GM20431 (cell line): ENCODE data around the gene FUT4.
"Not testable (repeated sequence)": the region's sequence is repeated elsewhere in the genome, so short reads cannot be mapped to it uniquely, and the experiment has no call there.

Source experiments
- in situ Hi-C: fragments of 300-500 bp; cut with MseI, MboI; formaldehyde crosslinking; loops from one replicate; pipeline ENCODE4 v1.15.0; 2020; ENCODE audit warnings: low sequenced_read_pairs; ENCODE audit not compliant: unreplicated experiment

The FUT4 gene

GRCh38 chr11:94560834-94561233 is 17.1 kb downstream of the FUT4 start:
- in situ Hi-C loops: no loop called here

DNA sequence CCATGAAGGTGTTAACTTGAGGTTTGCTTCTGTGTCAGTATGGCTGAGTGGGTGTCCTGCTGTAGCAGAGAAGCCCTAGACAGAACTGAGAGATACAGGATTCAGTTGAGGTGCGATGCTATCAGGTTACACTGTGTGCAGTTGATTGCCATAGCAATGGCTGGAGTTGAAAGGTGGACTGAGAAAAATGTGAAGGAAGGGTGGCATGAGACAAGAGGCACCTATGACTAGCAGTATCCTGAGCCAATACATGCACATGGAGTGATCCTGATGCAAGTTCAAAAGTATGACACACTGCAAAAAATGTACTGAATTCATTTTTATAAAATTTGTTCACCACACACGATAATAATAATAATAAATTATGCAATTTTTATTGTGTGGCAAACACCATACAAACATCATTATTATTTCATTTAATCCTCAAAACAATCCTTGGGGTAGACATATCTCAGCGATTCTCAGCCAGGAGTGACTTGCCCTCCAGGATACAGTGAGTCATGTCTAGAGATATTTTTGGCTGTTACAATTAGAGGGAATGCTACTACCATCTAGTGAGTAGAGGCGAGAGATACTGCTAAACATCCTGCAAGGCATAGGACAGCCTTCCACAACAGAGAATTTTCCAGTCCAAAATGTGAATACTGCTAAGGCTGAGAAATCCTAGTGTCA is 19.6 kb downstream of the FUT4 start:
- in situ Hi-C loops: no loop called here

DNA sequence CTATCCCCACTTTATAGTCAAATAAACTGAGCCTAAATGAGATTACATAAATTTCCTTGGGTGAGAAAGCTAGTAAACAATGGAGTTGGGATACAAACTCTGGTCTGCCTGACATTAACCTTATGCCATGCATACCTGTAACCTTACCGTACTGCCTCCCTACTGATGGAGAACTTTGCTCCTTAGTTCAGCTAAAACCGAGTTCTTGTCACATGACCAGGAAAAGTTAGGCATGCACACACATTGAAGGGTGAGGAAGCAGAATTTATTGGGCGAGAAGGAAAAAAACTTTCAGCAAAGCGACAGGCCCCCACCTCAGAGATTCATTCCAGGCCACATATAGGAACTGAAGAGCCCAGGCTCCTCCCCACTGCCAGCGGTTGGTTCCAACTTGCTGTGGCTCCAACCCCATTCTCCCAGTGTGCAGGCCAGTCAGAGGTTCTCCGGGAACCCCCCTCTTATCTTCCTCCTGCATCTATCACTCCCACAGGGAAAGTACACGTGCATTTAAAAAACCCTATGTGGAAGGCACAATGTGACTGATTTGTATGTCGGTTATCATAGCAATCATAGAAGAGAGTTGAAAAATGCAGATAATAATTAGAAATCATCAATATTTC is 20.2 kb downstream of the FUT4 start:
- in situ Hi-C loops: no loop called here

GRCh38 chr11:94567181-94567670 is 23.5 kb downstream of the FUT4 start, which contains the start of gene PIWIL4:
PIWIL4 (plus strand) TSS chr11:94567368; CDS start chr11:94567519, 151 bp downstream.
- in situ Hi-C loops: no loop called here

DNA sequence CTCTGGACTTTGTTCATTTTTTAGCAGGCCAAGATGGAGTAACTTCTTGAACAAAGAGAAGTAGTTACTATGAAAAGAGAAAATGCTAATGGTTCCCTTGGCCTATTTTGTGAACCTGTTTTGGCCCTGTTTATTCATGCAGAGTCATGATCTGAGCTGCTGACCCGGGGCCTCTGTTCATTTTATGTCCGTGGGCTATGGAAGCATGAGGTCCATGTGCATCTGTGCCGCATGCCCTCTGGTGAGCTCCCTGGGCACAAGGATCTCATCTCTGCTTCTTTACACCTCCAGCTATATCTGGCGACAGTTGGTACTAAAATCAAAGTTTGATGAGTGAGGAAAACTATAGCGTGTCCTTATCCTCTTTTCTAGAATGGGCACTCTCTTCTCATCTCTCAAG is 24.5 kb downstream of the FUT4 start:
- in situ Hi-C loops: no loop called here

DNA sequence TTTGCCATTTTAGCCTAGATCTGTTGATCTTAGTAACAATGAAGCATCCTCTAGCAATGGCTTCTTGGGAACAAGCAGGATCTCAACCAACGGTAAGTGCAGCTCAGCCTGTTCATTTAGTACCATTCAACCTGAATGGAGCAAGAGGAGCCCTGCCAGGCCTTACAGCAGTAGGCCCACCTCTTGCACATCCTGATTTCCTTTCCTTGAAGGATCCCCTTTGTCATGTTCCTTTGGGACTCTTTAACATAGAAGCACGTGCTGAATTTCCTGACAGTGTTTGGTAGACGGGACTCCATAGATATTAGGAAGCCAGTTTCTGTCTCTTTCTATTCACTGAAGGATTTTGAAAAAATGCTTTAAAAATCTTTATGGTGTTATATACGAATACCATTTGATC is 25.0 kb downstream of the FUT4 start:
- in situ Hi-C loops: no loop called here

DNA sequence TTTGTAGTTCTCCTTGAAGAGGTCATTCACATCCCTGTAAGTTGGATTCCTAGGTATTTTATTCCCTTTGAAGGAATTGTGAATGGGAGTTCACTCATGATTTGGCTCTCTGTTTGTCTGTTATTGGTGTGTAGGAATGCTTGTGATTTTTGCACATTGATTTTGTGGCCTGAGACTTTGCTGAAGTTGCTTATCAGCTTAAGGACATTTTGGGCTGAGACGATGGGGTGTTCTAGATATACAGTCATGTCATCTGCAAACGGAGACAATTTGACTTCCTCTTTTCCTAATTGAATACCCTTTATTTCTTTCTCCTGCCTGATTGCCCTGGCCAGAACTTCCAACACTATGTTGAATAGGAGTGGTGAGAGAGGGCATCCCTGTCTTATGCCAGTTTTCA is 29.3 kb downstream of the FUT4 start:
- in situ Hi-C loops: not testable (repeated sequence)

- in situ Hi-C loops: no loop called here
Measured at GRCh38 chr11:94574193-94574961, 30.7 kb downstream of the FUT4 start.

DNA sequence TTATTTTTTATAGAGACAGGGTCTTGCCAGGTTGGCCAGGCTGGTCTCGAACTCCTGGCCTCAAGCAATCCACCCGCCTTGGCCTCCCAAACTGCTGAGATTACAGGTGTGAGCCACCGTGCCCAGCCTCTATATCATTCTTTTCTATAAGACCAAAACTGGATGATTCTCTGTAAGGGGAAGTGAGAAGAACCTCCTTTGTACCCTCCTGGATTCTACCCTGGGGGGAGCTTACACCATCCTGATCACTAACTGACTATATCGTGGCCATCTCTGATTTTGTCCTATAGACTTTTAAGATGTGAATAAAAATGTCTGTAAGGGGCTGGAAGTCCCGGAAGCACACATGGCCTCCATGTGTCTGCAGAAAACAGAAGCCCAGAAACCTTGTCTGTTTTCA is 32.6 kb downstream of the FUT4 start:
- in situ Hi-C loops: no loop called here

DNA sequence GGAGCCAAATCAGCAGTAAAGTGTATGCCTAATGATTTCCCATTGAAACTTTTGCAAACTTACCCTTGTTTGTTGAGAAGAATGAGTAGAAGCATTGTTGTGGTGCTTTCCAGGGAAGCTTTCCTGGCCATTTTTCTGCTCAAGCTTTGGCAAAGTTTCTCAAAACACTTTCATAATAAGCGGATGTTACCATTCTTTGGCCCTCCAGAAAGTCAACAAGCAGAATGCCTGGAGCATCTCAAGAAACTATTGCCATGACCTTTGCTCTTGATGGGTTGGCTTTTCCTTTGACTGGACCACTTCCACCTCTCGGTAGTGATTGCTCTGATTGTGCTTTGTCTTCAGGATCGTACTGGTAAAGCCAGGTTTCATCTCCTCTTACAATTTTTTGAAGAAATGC is 34.1 kb downstream of the FUT4 start:
- in situ Hi-C loops: no loop called here

GRCh38 chr11:94581926-94582325 is 38.2 kb downstream of the FUT4 start:
- in situ Hi-C loops: no loop called here

DNA sequence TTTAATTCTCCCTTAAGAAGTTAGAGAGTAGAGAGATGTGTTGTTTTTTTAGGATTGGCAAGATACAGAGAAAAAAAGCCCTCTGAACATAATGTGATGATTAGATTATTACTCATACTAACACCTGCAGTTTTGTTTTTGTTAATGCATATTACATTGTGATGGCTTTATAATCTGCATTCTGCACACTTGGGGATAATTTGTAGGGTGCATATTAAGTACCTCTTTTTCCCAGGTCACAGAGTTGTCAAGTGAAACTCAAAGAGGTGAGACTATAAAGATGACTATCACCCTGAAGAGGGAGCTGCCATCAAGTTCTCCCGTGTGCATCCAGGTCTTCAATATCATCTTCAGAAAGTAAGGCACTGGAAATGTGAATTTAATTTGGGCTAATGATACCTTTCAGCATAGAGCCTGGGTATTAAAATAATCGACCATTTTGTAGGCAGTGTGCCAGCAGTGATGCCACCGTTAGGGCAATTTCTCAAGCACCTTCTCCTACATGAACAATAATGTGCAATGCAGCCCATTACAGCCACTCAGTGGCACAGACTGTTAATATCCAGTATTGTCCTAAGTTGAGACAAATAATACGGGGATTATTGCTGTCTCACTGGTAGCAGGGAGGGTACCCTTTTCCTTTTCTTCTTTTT is 39.6 kb downstream of the FUT4 start:
- in situ Hi-C loops: no loop called here

- in situ Hi-C loops: no loop called here
Measured at GRCh38 chr11:94583866-94584500, 40.3 kb downstream of the FUT4 start.

DNA sequence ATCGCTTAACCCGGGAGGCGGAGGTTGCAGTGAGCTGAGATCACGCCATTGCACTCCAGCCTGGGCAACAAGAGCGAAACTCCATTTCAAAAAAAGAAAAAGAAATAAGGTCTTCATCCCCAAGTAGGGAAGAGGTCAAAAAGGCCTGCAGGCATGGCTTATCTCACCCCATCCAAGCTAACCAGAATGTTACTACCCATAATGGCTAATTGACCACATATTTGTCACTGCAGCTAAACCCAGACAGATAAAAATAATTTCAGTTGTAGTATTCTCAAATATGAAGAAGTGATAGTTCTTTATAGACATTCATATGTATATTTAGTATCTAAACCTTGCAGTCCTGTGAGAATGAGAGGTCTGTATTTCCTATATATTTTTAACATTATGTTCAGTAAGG is 41.3 kb downstream of the FUT4 start:
- in situ Hi-C loops: no loop called here

DNA sequence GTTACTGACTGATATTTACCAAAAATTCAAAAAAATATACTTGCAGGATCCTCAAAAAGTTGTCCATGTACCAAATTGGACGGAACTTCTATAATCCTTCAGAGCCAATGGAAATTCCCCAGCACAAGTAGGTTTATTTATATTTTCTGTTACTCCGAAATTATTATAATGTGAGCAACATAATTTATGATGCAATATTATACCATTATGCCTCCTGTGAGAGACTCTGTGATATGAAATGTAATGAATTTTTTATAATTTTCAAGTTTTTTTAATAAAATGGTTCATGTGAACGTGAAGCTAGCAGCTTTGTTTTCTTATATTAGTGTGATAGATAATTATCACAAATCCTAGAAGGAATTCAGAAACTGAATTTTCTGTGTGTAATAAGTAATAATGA is 41.7 kb downstream of the FUT4 start:
- in situ Hi-C loops: no loop called here

DNA sequence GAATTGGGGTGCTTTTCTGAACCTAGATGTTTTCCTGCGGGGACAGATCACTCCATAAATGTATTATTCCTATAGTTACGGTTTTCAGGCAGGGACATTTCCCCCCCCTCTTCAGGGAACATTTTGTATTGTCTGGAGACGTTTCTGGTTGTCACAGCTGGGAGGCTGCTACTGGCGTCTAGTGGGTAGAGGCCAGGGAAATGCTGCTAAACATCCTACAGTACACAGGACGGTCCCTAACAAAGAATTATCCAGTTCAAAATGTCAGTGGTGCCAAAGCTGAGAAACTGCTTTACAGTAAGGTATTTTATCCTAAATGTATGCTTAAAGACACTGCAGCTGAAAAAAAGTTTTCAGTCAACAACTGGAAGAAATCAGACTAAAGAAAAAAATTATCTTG is 42.8 kb downstream of the FUT4 start:
- in situ Hi-C loops: no loop called here

GRCh38 chr11:94586978-94587377 is 43.3 kb downstream of the FUT4 start:
- in situ Hi-C loops: no loop called here

DNA sequence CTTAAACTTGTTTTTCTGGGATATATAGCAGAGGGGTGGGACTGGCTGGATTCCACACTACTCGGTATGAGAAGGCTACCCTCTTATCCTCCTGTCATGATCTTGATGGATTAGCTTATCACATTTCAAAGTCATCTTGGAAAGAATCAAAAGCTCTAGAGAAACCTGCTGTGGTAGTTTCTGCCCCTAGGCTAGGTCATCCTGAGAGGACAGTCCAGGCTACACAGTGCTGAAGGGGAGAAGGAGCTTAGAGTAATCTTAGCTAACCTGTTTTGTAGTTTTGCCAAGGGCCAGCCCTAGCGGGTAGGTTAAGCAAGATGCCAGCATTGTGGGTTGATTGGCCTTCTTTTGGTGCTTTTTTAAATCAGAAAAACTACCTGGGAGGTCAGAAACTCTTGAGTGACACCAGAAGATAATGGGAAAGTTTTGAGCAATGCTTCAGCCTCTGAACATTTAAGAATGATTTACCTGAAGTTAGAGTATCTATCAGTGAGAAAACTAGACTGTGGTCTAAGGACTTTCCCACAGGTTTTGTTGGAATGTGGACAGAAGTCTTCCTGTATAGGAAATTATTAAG is 44.7 kb downstream of the FUT4 start:
- in situ Hi-C loops: no loop called here

DNA sequence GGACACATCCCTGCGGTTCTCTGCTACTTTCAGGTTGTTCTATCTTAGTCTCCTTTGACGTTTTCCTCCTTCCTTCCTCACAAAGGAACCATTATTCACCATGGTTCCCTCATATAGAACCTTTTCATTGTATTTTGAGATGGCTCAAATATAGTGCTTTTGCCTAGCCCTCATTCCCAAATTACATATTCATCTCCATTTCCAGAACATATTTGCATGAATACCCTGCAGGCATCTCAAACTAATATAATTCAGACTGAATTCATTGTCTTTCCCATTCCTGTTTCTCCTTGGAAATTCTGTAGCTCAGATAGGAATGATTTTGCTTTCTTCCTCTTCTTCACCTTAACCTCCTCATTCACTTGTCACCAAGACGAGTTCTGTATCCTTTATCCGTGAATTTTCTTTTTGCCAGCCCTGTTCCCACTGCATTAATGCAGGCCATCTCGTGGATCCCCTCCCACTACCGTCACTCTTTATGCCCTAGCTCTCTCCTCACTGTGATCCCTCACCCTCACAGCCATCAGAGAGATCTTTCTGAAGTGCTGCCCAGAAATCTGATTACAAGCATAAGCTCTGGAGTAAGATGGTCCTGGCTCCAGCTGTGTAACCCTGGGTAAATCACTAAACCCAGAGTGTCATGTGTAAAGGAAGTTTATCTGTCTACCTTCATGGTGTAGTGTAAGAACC is 46.8 kb downstream of the FUT4 start:
- in situ Hi-C loops: no loop called here
